Astrocyte (in vitro differentiated cells and primary cell): Measurements from ENCODE around the gene SOX4.

Source experiments
- EZH2 ChIP-seq: IDR thresholded peaks from 2 replicates; pipeline ENCODE4 v1.6.1; 2012; ENCODE audit warnings: mild to moderate bottlenecking, low read length, inconsistent platforms; ENCODE audit not compliant: insufficient read depth
- TF ChIP-seq, protein P1 (sequence below): IDR thresholded peaks from 2 replicates; pipeline ENCODE4 v1.5.1; 2011; ENCODE audit warnings: low read depth, mild to moderate bottlenecking, inconsistent platforms, low read length, moderate library complexity; ENCODE audit not compliant: insufficient read depth

DNA sequence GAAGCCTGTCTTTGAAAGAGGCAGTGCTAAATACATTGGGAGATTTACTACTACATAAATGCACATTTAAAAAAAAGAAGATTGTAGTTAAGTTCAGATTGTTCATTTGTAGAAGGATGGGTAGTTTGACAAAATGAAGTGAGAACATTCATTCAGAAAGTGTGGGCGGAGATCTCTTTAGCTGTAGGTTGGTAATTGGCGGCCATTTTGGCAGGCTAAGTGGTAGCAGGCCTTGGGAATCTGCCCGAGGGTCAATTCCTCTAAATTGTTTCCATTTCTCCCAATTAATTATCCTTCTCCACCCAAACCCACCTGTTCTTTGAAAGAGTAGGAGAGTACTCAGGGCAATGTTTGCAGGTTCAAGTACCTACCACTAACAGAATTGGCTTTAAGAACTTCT lies 17.9 kb downstream of the SOX4 start:
- TF ChIP-seq, protein P1, sequence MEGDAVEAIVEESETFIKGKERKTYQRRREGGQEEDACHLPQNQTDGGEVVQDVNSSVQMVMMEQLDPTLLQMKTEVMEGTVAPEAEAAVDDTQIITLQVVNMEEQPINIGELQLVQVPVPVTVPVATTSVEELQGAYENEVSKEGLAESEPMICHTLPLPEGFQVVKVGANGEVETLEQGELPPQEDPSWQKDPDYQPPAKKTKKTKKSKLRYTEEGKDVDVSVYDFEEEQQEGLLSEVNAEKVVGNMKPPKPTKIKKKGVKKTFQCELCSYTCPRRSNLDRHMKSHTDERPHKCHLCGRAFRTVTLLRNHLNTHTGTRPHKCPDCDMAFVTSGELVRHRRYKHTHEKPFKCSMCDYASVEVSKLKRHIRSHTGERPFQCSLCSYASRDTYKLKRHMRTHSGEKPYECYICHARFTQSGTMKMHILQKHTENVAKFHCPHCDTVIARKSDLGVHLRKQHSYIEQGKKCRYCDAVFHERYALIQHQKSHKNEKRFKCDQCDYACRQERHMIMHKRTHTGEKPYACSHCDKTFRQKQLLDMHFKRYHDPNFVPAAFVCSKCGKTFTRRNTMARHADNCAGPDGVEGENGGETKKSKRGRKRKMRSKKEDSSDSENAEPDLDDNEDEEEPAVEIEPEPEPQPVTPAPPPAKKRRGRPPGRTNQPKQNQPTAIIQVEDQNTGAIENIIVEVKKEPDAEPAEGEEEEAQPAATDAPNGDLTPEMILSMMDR = no peak
- TF ChIP-seq EZH2 = no peak
